HG02610 (cell line): Measurements from ENCODE around the gene LRCOL1.

Experiments used
- ATAC-seq: cut with Tn5 transposase; IDR thresholded peaks from one replicate; pipeline ENCODE4 v1.9.1; 2021; ENCODE audit warnings: mild to moderate bottlenecking, moderate library complexity; ENCODE audit not compliant: unreplicated experiment

Gene LRCOL1

GRCh38 chr12:132585177-132585576 is 25.2 kb downstream of the LRCOL1 start:
- ATAC-seq, result no peak

- no peak for ATAC-seq
Observed at GRCh38 chr12:132584429-132584828, 26.0 kb downstream of the LRCOL1 start.

GRCh38 chr12:132583736-132584135 is 26.6 kb downstream of the LRCOL1 start:
- no peak for ATAC-seq

- ATAC-seq, result no peak
Observed at GRCh38 chr12:132583411-132583710, 27.0 kb downstream of the LRCOL1 start.

- ATAC-seq, result no peak
Observed at GRCh38 chr12:132582582-132583410, 27.6 kb downstream of the LRCOL1 start.

GRCh38 chr12:132582058-132582420 is 28.3 kb downstream of the LRCOL1 start:
- no peak for ATAC-seq

GRCh38 chr12:132581348-132582057 is 28.9 kb downstream of the LRCOL1 start:
- ATAC-seq, result no peak

- no peak for ATAC-seq
Observed at GRCh38 chr12:132580701-132581292, 29.6 kb downstream of the LRCOL1 start.

GRCh38 chr12:132579744-132580143 is 30.6 kb downstream of the LRCOL1 start:
- ATAC-seq, result no peak

- no peak for ATAC-seq
Observed at GRCh38 chr12:132578826-132579225, 31.6 kb downstream of the LRCOL1 start.

GRCh38 chr12:132578118-132578517 is 32.3 kb downstream of the LRCOL1 start:
- no peak for ATAC-seq

GRCh38 chr12:132577191-132577920 is 33.0 kb downstream of the LRCOL1 start:
- ATAC-seq, result no peak

- ATAC-seq, result no peak
Observed at GRCh38 chr12:132576701-132577100, 33.7 kb downstream of the LRCOL1 start.

GRCh38 chr12:132575661-132576060 is 34.7 kb downstream of the LRCOL1 start:
- no peak for ATAC-seq

- ATAC-seq, result no peak
Observed at GRCh38 chr12:132574271-132574996, 35.9 kb downstream of the LRCOL1 start.

- no peak for ATAC-seq
Observed at GRCh38 chr12:132572801-132573760, 37.3 kb downstream of the LRCOL1 start.

GRCh38 chr12:132572106-132572505 is 38.3 kb downstream of the LRCOL1 start:
- no peak for ATAC-seq

GRCh38 chr12:132571598-132571997 is 38.8 kb downstream of the LRCOL1 start:
- ATAC-seq, result no peak

- no peak for ATAC-seq
Observed at GRCh38 chr12:132571051-132571450, 39.3 kb downstream of the LRCOL1 start.

- ATAC-seq, result no peak
Observed at GRCh38 chr12:132570635-132571034, 39.7 kb downstream of the LRCOL1 start.
